Neural progenitor cell (in vitro differentiated cells): ENCODE results near the gene MCRIP1.

ENCODE experiments used
- EZH2 ChIP-seq: fragments of 200-600 bp; sonication (generic); IDR thresholded peaks from 2 replicates; pipeline ENCODE4 v1.6.1; 2017; ENCODE audit warnings: antibody characterized with exemption, mild to moderate bottlenecking, moderate library complexity
- EZH2phosphoT487 ChIP-seq: fragments of 200-600 bp; sonication (generic); IDR thresholded peaks from 2 replicates; pipeline ENCODE4 v1.6.1; 2017; ENCODE audit warnings: antibody characterized with exemption
- TF ChIP-seq, protein P1 (sequence below): fragments of 200-600 bp; sonication (generic); IDR thresholded peaks from 2 replicates; pipeline ENCODE4 v1.5.1; 2017; ENCODE audit warnings: antibody characterized with exemption, mild to moderate bottlenecking

DNA sequence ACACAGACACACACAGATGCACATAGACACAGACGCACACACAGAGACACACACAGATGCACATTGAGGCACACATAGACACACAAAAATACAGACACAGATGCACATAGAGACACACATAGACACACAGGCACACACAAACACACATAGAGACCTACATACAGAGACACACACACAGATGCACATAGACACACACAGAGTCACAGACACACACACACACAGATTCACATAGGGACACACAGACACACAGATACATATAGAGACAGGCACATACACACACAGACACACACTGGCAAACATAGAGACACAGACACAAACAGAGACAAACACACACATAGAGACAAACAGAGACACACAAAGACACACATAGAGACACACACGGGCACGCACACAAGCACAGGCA, 39.0 kb downstream of the MCRIP1 start:
- TF ChIP-seq EZH2 (no peak), EZH2phosphoT487 (no peak)
- TF ChIP-seq, protein P1, sequence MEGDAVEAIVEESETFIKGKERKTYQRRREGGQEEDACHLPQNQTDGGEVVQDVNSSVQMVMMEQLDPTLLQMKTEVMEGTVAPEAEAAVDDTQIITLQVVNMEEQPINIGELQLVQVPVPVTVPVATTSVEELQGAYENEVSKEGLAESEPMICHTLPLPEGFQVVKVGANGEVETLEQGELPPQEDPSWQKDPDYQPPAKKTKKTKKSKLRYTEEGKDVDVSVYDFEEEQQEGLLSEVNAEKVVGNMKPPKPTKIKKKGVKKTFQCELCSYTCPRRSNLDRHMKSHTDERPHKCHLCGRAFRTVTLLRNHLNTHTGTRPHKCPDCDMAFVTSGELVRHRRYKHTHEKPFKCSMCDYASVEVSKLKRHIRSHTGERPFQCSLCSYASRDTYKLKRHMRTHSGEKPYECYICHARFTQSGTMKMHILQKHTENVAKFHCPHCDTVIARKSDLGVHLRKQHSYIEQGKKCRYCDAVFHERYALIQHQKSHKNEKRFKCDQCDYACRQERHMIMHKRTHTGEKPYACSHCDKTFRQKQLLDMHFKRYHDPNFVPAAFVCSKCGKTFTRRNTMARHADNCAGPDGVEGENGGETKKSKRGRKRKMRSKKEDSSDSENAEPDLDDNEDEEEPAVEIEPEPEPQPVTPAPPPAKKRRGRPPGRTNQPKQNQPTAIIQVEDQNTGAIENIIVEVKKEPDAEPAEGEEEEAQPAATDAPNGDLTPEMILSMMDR, result no peak
